Mesenchymal stem cell (in vitro differentiated cells and primary cell): ENCODE results near the gene TRIM46.

ENCODE experiments used
- DNase-seq: peaks from one replicate; pipeline ENCODE4 v3.0.0-alpha.2; 2013
- H2AFZ ChIP-seq: one replicate; pipeline ENCODE4 v1.6.1; 2013; ENCODE audit warnings: low read depth, mild to moderate bottlenecking, control low read depth, inconsistent platforms, low read length, moderate library complexity
- H2AK5ac ChIP-seq: 2 replicates; pipeline ENCODE4 v1.6.1; 2013; ENCODE audit warnings: low read length, moderate library complexity, mild to moderate bottlenecking, inconsistent platforms; ENCODE audit not compliant: severe bottlenecking
- H2BK120ac ChIP-seq: one replicate; pipeline ENCODE4 v1.6.1; 2013; ENCODE audit warnings: low read depth, mild to moderate bottlenecking, inconsistent platforms, low read length, moderate library complexity
- H2BK12ac ChIP-seq, 2 experiments: one replicate each; pipeline ENCODE4 v1.6.1; 2013; ENCODE audit warnings: inconsistent platforms in 2 of 2, low read length in 2 of 2, mild to moderate bottlenecking in 2 of 2, moderate library complexity in 2 of 2, control low read depth in 1 of 2
- H2BK15ac ChIP-seq: one replicate; pipeline ENCODE4 v1.6.1; 2013; ENCODE audit warnings: mild to moderate bottlenecking, low read depth, inconsistent platforms; ENCODE audit not compliant: poor library complexity, severe bottlenecking
- H2BK5ac ChIP-seq: 2 replicates; pipeline ENCODE4 v1.6.1; 2013; ENCODE audit warnings: low read depth, mild to moderate bottlenecking, low read length, control low read depth, inconsistent platforms; ENCODE audit not compliant: poor library complexity, severe bottlenecking
- H3K14ac ChIP-seq, 2 experiments: one replicate each; pipeline ENCODE4 v1.6.1; 2013; ENCODE audit warnings: inconsistent platforms in 2 of 2, low read length in 2 of 2, control low read depth in 1 of 2, mild to moderate bottlenecking in 1 of 2, moderate library complexity in 1 of 2
- H3K18ac ChIP-seq, 2 experiments: one replicate each; pipeline ENCODE4 v1.6.1; 2013; ENCODE audit warnings: inconsistent platforms in 2 of 2, low read length in 2 of 2, control low read depth in 1 of 2, low read depth in 1 of 2, mild to moderate bottlenecking in 1 of 2
- H3K23ac ChIP-seq, 2 experiments: one replicate each; pipeline ENCODE4 v1.6.1; 2013; ENCODE audit warnings: inconsistent platforms in 2 of 2, low read length in 2 of 2, mild to moderate bottlenecking in 2 of 2, moderate library complexity in 2 of 2, control low read depth in 1 of 2
- H3K27ac ChIP-seq: 2 replicates; pipeline ENCODE4 v1.5.1; 2013; ENCODE audit warnings: mild to moderate bottlenecking, moderate library complexity, low read length, control low read depth, inconsistent platforms; ENCODE audit not compliant: poor library complexity, severe bottlenecking
- H3K27me3 ChIP-seq, 2 experiments: 2 replicates each; pipeline versions ENCODE4 v1.6.1 to v1.7.0; 2013; ENCODE audit warnings: low read length in 2 of 2, mild to moderate bottlenecking in 2 of 2, moderate library complexity in 2 of 2, control low read depth in 1 of 2, inconsistent platforms in 1 of 2; ENCODE audit not compliant: control insufficient read depth in 1 of 2, insufficient read depth in 1 of 2
- H3K36me3 ChIP-seq, 2 experiments: 2 replicates each; pipeline versions ENCODE4 v1.6.1 to v1.7.0; 2013; ENCODE audit warnings: low read length in 2 of 2, control low read depth in 1 of 2, inconsistent platforms in 1 of 2, low read depth in 1 of 2, mild to moderate bottlenecking in 1 of 2; ENCODE audit not compliant: insufficient read depth in 2 of 2, control insufficient read depth in 1 of 2
- H3K4ac ChIP-seq, 2 experiments: one replicate each; pipeline ENCODE4 v1.6.1; 2013; ENCODE audit warnings: inconsistent platforms in 2 of 2, low read length in 2 of 2, mild to moderate bottlenecking in 2 of 2, moderate library complexity in 2 of 2, control low read depth in 1 of 2, low read depth in 1 of 2
- H3K4me1 ChIP-seq: 2 replicates; pipeline ENCODE4 v1.6.1; 2013; ENCODE audit warnings: low read depth, low read length, control low read depth; ENCODE audit not compliant: control insufficient read depth, insufficient read depth
- H3K4me2 ChIP-seq: 2 replicates; pipeline ENCODE4 v1.6.1; 2013; ENCODE audit warnings: low read length, mild to moderate bottlenecking, inconsistent platforms; ENCODE audit not compliant: poor library complexity, severe bottlenecking
- H3K4me3 ChIP-seq, 2 experiments: 2 replicates each; pipeline versions ENCODE4 v1.5.1 to v1.7.0; 2013; ENCODE audit warnings: low read length in 2 of 2, mild to moderate bottlenecking in 2 of 2, control low read depth in 1 of 2, low read depth in 1 of 2; ENCODE audit not compliant: insufficient read depth in 1 of 2
- H3K79me1 ChIP-seq: replicated peaks from 2 replicates; pipeline ENCODE4 v1.6.1; 2013; ENCODE audit warnings: mild to moderate bottlenecking, control low read depth, low read length, inconsistent platforms; ENCODE audit not compliant: poor library complexity, severe bottlenecking
- H3K9ac ChIP-seq: 2 replicates; pipeline ENCODE4 v1.7.0; 2013; ENCODE audit warnings: mild to moderate bottlenecking, low read length, moderate library complexity
- H3K9me3 ChIP-seq: 2 replicates; pipeline ENCODE4 v1.7.0; 2013; ENCODE audit warnings: mild to moderate bottlenecking, low read length; ENCODE audit not compliant: control insufficient read depth
- H4K8ac ChIP-seq: one replicate; pipeline ENCODE4 v1.6.1; 2013; ENCODE audit warnings: inconsistent platforms, mild to moderate bottlenecking, low read length, moderate library complexity
- H4K91ac ChIP-seq: one replicate; pipeline ENCODE4 v1.6.1; 2013; ENCODE audit warnings: mild to moderate bottlenecking, low read length, inconsistent platforms
- WGBS: methylation state at CpG from one replicate; pipeline ENCODE4 v1.1.7; 2013; ENCODE audit warnings: mixed read lengths; 5-methylcytosine and 5-hydroxymethylcytosine counted together

The TRIM46 gene

GRCh38 chr1:155171836-155172731 is 1.6 kb upstream of the TRIM46 start:
- H3K23ac ChIP-seq = no peak overlapping the region
- H4K91ac ChIP-seq = peak overlapping the region; percentile 92
- peaks cover 13% of the 10 kb centered on the region for H3K79me1 ChIP-seq
- H2AK5ac ChIP-seq = peak overlapping the region; percentile 12
- peak overlapping the region in 1 of 2 experiments; percentile 51 for H2BK12ac ChIP-seq
- peak overlapping the region; percentile 72 for H3K4me2 ChIP-seq
- peak overlapping the region; percentile 86 to 87 for H3K18ac ChIP-seq
- DNase-seq = no peak
- peak overlapping the region; percentile 83 to 96 for H3K4me3 ChIP-seq
- H3K27me3 ChIP-seq = peaks cover 2 to 4% of the 10 kb centered on the region in 2 experiments
- 57% methylated on average over 8 of the region's 8 CpGs for WGBS
- H2AFZ ChIP-seq = peak overlapping the region; percentile 75
- H4K8ac ChIP-seq = peak overlapping the region; percentile 29
- H2BK120ac ChIP-seq = no peak overlapping the region
- peaks cover 31% of the 10 kb centered on the region for H3K4me1 ChIP-seq
- H3K4ac ChIP-seq = peak overlapping the region; percentile 57 to 90
- peak overlapping the region; percentile 96 for H3K9ac ChIP-seq
- peak overlapping the region; percentile 95 for H3K27ac ChIP-seq
- H3K36me3 ChIP-seq = peaks cover 32 to 36% of the 10 kb centered on the region in 2 experiments
- H2BK5ac ChIP-seq = no peak overlapping the region
- no peak overlapping the region for H2BK15ac ChIP-seq
- H3K14ac ChIP-seq = peak overlapping the region in 1 of 2 experiments; percentile 93
- H3K9me3 ChIP-seq = no peaks in the 10 kb centered on the region

- H3K23ac ChIP-seq = no peak within 1 kb of the TSS
- peak within 1 kb of the TSS; percentile 83 to 96 for H3K4me3 ChIP-seq
- no peaks in the 10 kb centered on the region for H3K9me3 ChIP-seq
- H3K79me1 ChIP-seq = peaks cover 18% of the 10 kb centered on the region
- H2AFZ ChIP-seq = peak within 1 kb of the TSS; percentile 75
- H2BK120ac ChIP-seq = peak within 1 kb of the TSS; percentile 69
- H3K4me2 ChIP-seq = peak within 1 kb of the TSS; percentile 72
- H2AK5ac ChIP-seq = peak within 1 kb of the TSS; percentile 59
- peak within 1 kb of the TSS in 1 of 2 experiments; percentile 51 for H2BK12ac ChIP-seq
- H2BK15ac ChIP-seq = peak within 1 kb of the TSS; percentile 82
- peak within 1 kb of the TSS; percentile 92 for H4K91ac ChIP-seq
- peak within 1 kb of the TSS; percentile 98 for H4K8ac ChIP-seq
- peak; percentile 96 for DNase-seq
- peak within 1 kb of the TSS; percentile 51 for H2BK5ac ChIP-seq
- H3K27ac ChIP-seq = peak within 1 kb of the TSS; percentile 95
- peak within 1 kb of the TSS in 1 of 2 experiments; percentile 93 for H3K14ac ChIP-seq
- H3K18ac ChIP-seq = peak within 1 kb of the TSS; percentile 86 to 87
- WGBS = under 1% methylated on average over 56 of the region's 57 CpGs
- peak within 1 kb of the TSS; percentile 57 to 90 for H3K4ac ChIP-seq
- H3K36me3 ChIP-seq = peaks cover 40 to 44% of the 10 kb centered on the region in 2 experiments
- H3K27me3 ChIP-seq = no peaks in the 10 kb centered on the region
- H3K4me1 ChIP-seq = peaks cover 26% of the 10 kb centered on the region
- peak within 1 kb of the TSS; percentile 96 for H3K9ac ChIP-seq
Measured at GRCh38 chr1:155172732-155173477, 744 bp upstream of the TRIM46 start, which contains the start of gene KRTCAP2. KRTCAP2 (minus strand) TSS chr1:155173304; CDS start chr1:155173224, 80 bp downstream.

- WGBS = 12% methylated on average over 29 of the region's 35 CpGs
- peak overlapping the region; percentile 42 for H3K27ac ChIP-seq
- peak overlapping the region; percentile 77 for H4K91ac ChIP-seq
- H3K9me3 ChIP-seq = no peaks in the 10 kb centered on the region
- DNase-seq = peak; percentile 40
- no peaks in the 10 kb centered on the region for H3K27me3 ChIP-seq
- peak overlapping the region; percentile 72 for H3K4me2 ChIP-seq
- peak overlapping the region; percentile 28 to 30 for H3K4ac ChIP-seq
- H2BK5ac ChIP-seq = no peak overlapping the region
- H4K8ac ChIP-seq = peak overlapping the region; percentile 92
- H2AFZ ChIP-seq = no peak overlapping the region
- H3K4me3 ChIP-seq = peak overlapping the region; percentile 60 to 96
- peaks cover 26% of the 10 kb centered on the region for H3K4me1 ChIP-seq
- peaks cover 43 to 46% of the 10 kb centered on the region in 2 experiments for H3K36me3 ChIP-seq
- H2BK120ac ChIP-seq = peak overlapping the region; percentile 79
- peaks cover 19% of the 10 kb centered on the region for H3K79me1 ChIP-seq
- H2BK15ac ChIP-seq = no peak overlapping the region
- H3K23ac ChIP-seq = no peak overlapping the region
- peak overlapping the region; percentile 80 to 81 for H3K18ac ChIP-seq
- H3K14ac ChIP-seq = peak overlapping the region in 1 of 2 experiments; percentile 68
- peak overlapping the region; percentile 29 for H2AK5ac ChIP-seq
- H3K9ac ChIP-seq = peak overlapping the region; percentile 96
- peak overlapping the region in 1 of 2 experiments; percentile 50 for H2BK12ac ChIP-seq
Measured at GRCh38 chr1:155174324-155175280, 953 bp downstream of the TRIM46 start.
